HG03521 (cell line): ENCODE data around the gene PAIP1.
"Not testable (repeated sequence)": the region's sequence is repeated elsewhere in the genome, so short reads cannot be mapped to it uniquely, and the experiment has no call there.

Experiments
- ATAC-seq: cut with Tn5 transposase; IDR thresholded peaks from one replicate; pipeline ENCODE4 v1.9.1; 2021; ENCODE audit warnings: mild to moderate bottlenecking, moderate library complexity; ENCODE audit not compliant: unreplicated experiment

Gene PAIP1

GRCh38 chr5:43556857-43557542 lies at the start of gene PAIP1:
PAIP1 (minus strand) TSS chr5:43557077; CDS start chr5:43556846, 231 bp downstream.
- peak; percentile 72 for ATAC-seq

- no peak for ATAC-seq
These were observed 49.5 kb upstream of the PAIP1 start for GRCh38 chr5:43606351-43606750.

- ATAC-seq: no peak
These were observed 47.8 kb upstream of the PAIP1 start for GRCh38 chr5:43604699-43605098.

- ATAC-seq: peak; percentile 26
These were observed 46.7 kb upstream of the PAIP1 start for GRCh38 chr5:43603344-43604217.

- ATAC-seq: peak; percentile 77
These were observed 45.8 kb upstream of the PAIP1 start, which contains the start of gene NNT for GRCh38 chr5:43602461-43603343. NNT (plus strand) TSS chr5:43603180; CDS start chr5:43609196, 6,016 bp downstream.

- peak; percentile 25 for ATAC-seq
These were observed 44.8 kb upstream of the PAIP1 start for GRCh38 chr5:43601454-43602260.

GRCh38 chr5:43598927-43599326 lies 42.0 kb upstream of the PAIP1 start:
- not testable (repeated sequence) for ATAC-seq

- ATAC-seq: no peak
These were observed 35.5 kb upstream of the PAIP1 start for GRCh38 chr5:43592363-43592762.

- ATAC-seq: no peak
These were observed 33.8 kb upstream of the PAIP1 start for GRCh38 chr5:43590700-43591099.

GRCh38 chr5:43589310-43589709 lies 32.4 kb upstream of the PAIP1 start:
- ATAC-seq: no peak

- ATAC-seq: no peak
These were observed 32.0 kb upstream of the PAIP1 start for GRCh38 chr5:43588842-43589241.

GRCh38 chr5:43584166-43584699 lies 27.4 kb upstream of the PAIP1 start:
- ATAC-seq: no peak

- ATAC-seq: no peak
These were observed 26.8 kb upstream of the PAIP1 start for GRCh38 chr5:43583724-43584123.

- no peak for ATAC-seq
These were observed 25.5 kb upstream of the PAIP1 start for GRCh38 chr5:43582082-43583005.

GRCh38 chr5:43581398-43581797 lies 24.5 kb upstream of the PAIP1 start:
- no peak for ATAC-seq

- ATAC-seq: not testable (repeated sequence)
These were observed 23.7 kb upstream of the PAIP1 start for GRCh38 chr5:43580402-43581210.

GRCh38 chr5:43573058-43573457 lies 16.2 kb upstream of the PAIP1 start:
- ATAC-seq: no peak

- no peak for ATAC-seq
These were observed 15.5 kb upstream of the PAIP1 start for GRCh38 chr5:43572357-43572756.
